Measurements from ENCODE around the gene CFLAR. TPM values are rescaled to one million over a fixed set of nuclear protein-coding genes. Genes with fewer than 3 reads are reported as not detected.

The CFLAR gene
- total and polyA plus RNA-seq, 9 donors, result 27.4 to 48.9 (median 31.6) TPM

DNA sequence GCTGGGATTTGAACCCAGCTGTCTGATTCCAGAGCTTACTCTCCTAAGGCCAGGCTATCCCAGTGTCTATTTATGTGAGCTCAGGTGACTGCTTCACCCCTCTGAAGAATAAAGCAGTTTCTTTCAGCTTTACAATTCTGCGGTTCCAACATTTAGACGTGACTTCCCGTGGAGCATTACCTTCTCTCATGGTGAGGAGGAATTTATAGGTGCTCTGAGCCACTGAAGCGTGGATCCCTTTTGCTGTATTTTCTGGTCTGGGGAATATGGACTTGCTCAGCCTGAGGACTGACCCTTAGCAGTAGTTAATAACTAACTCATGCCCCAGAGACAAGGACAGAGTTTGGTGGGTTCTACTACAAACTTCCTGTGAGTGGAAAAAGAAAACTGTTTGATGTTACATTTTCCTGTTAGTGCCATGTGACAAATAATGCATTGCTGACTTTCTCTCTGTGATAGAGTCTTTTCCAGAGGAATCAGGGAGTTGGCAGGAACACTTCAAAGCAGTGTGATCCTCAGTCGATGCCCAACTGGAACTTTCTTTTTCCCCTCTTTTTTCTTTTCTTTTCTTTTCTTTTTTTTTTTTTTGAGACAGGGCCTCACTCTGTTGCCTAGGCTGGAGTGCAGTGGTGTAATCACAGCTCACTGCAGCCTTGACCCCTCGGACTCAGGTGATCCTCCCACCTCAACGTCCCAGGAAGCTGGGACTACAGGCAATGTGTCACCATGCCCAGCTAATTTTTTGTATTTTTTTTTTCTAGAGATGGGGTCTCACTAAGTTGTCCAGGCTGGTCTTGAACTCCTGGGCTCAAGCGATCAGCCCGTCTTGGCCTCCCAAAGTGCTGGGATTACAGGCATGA, 88.9 kb downstream of the CFLAR start:
- no peaks in the 10 kb centered on the region for H3K36me3 ChIP-seq (ENCODE audit: control insufficient read depth, insufficient read depth, low read length)
- WGBS (ENCODE audit: insufficient coverage), result 89% methylated on average over 2 of the region's 9 CpGs
- no peaks in the 10 kb centered on the region for H3K4me1 ChIP-seq (ENCODE audit: control insufficient read depth, insufficient read depth, low read length)
- H3K27me3 ChIP-seq (ENCODE audit: control insufficient read depth, insufficient read depth, low read length), result no peaks in the 10 kb centered on the region
- DNase-seq, result no peak
- H3K9me3 ChIP-seq (replicated peaks; ENCODE audit: control insufficient read depth, low read depth, low read length), result no peaks in the 10 kb centered on the region
- H3K4me3 ChIP-seq (ENCODE audit: low read length), result no peak overlapping the region
- H3K27ac ChIP-seq (ENCODE audit: low read length), result no peak overlapping the region

- no peaks in the 10 kb centered on the region for H3K27me3 ChIP-seq (ENCODE audit: control insufficient read depth, insufficient read depth, low read length)
- no peaks in the 10 kb centered on the region for H3K36me3 ChIP-seq (ENCODE audit: control insufficient read depth, insufficient read depth, low read length)
- peak; percentile 14 for DNase-seq
- H3K4me1 ChIP-seq (ENCODE audit: control insufficient read depth, insufficient read depth, low read length), result no peaks in the 10 kb centered on the region
- no peaks in the 10 kb centered on the region for H3K9me3 ChIP-seq (replicated peaks; ENCODE audit: control insufficient read depth, low read depth, low read length)
- H3K4me3 ChIP-seq (ENCODE audit: low read length), result no peak overlapping the region
- 85% methylated on average over 1 of the region's 3 CpGs for WGBS (ENCODE audit: insufficient coverage)
- H3K27ac ChIP-seq (ENCODE audit: low read length), result no peak overlapping the region
Measured at GRCh38 chr2:201205515-201205849, 89.5 kb downstream of the CFLAR start.

DNA sequence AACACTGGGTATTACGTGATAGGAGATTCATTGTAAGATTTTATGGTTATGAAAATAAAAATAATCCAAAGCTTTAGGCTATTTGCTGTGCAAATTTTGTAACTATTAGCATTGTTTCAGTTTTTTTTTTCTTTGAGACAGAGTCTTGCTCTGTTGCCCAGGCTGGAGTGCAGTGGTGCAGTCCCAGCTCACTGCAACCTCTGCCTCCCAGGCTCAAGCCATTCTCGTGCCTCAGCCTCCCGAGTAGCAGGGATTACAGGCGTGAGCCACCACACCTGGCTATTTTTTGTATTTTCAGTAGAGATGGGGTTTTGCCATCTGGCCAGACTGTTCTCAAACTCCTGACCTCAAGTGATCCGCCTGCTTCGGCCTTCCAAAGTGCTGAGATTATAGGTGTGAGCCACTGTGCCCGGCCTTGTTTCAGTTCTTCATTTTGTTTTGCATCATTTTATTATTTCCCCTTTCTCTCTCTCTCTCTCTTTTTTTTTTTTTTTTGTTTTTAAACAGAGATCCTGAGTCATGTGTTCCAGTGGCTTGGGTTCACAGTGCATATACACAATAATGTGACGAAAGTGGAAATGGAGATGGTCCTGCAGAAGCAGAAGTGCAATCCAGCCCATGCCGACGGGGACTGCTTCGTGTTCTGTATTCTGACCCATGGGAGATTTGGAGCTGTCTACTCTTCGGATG, 92.7 kb downstream of the CFLAR start:
- WGBS (ENCODE audit: insufficient coverage), result 82% methylated on average over 7 of the region's 12 CpGs
- Histone ChIP-seq H3K4me3 (ENCODE audit: low read length) (no peak overlapping the region), H3K9me3 (replicated peaks; ENCODE audit: control insufficient read depth, low read depth, low read length) (no peaks in the 10 kb centered on the region), H3K27me3 (ENCODE audit: control insufficient read depth, insufficient read depth, low read length) (no peaks in the 10 kb centered on the region), H3K4me1 (ENCODE audit: control insufficient read depth, insufficient read depth, low read length) (no peaks in the 10 kb centered on the region), H3K27ac (ENCODE audit: low read length) (no peak overlapping the region), H3K36me3 (ENCODE audit: control insufficient read depth, insufficient read depth, low read length) (no peaks in the 10 kb centered on the region)
- peak; percentile 69 for DNase-seq

DNA sequence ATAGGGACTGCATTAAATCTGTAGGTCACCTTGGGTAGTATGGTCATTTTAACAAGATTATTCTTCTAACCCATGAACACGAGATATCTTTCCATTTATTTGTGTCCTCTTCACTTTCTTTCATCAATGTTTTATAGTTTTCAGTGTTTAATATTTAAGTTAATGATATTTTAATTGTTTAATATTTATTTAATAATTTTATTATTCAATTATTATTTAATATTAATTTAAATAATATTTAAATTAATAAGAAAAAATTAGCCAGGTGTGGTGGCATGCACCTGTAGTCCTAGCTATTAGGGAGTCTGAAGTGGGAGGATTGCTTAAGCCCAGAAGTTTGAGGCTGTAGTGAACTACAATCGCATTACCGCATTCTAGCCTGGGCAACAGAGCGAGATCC, 100.0 kb downstream of the CFLAR start:
- Histone ChIP-seq H3K4me3 (ENCODE audit: low read length) (no peak overlapping the region), H3K36me3 (ENCODE audit: control insufficient read depth, insufficient read depth, low read length) (no peaks in the 10 kb centered on the region), H3K27ac (ENCODE audit: low read length) (no peak overlapping the region), H3K9me3 (replicated peaks; ENCODE audit: control insufficient read depth, low read depth, low read length) (no peaks in the 10 kb centered on the region), H3K4me1 (ENCODE audit: control insufficient read depth, insufficient read depth, low read length) (peaks cover under 1% of the 10 kb centered on the region), H3K27me3 (ENCODE audit: control insufficient read depth, insufficient read depth, low read length) (no peaks in the 10 kb centered on the region)
- no peak for DNase-seq
- 96% methylated on average over 3 of the region's 4 CpGs for WGBS (ENCODE audit: insufficient coverage)

DNA sequence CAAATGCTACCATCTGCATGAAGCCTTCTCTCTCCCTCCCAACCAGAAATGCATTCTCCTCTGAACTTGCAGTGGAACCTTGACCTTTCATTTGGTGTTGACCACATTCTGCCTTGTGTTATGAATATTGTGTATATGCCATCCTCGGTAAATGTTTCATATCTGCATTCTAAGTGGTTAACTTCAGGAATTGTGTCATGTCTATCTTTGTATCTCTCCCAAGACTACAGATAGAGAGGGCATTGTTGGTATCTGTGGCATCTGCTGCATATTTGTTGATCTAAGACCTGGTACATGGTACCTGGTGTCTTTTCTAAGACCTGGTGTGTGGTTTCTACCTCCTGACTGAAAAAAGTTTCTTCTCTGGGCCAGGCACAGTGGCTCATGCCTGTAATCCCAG, 101.0 kb downstream of the CFLAR start:
- Histone ChIP-seq H3K4me3 (ENCODE audit: low read length) (no peak overlapping the region), H3K36me3 (ENCODE audit: control insufficient read depth, insufficient read depth, low read length) (no peaks in the 10 kb centered on the region), H3K9me3 (replicated peaks; ENCODE audit: control insufficient read depth, low read depth, low read length) (no peaks in the 10 kb centered on the region), H3K27me3 (ENCODE audit: control insufficient read depth, insufficient read depth, low read length) (no peaks in the 10 kb centered on the region), H3K4me1 (ENCODE audit: control insufficient read depth, insufficient read depth, low read length) (peaks cover 2% of the 10 kb centered on the region), H3K27ac (ENCODE audit: low read length) (no peak overlapping the region)
- DNase-seq, result no peak
- WGBS (ENCODE audit: insufficient coverage), result no CpG with 5 or more reads among the region's 1 CpG

DNA sequence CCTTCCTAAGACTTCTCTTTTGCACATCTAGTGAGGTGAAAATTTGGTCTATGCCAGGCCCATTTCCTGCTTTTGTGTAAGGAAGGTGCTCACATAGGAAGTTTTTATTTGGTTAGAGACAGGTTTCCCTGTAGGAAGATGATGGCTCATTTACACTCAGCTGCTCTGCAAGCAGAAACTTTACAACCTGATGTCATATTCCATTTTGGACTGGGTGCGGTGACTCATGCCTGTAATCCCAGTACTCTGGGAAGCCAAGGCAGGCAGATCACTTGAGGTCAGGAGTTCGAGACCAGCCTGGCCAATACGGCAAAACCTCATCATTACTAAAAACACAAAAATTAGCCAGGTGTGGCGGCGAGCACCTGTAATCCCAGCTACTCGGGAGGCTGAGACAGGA, 102.8 kb downstream of the CFLAR start:
- no peak for DNase-seq
- WGBS (ENCODE audit: insufficient coverage), result 100% methylated on average over 1 of the region's 6 CpGs
- H3K4me1 ChIP-seq (ENCODE audit: control insufficient read depth, insufficient read depth, low read length), result peaks cover 2% of the 10 kb centered on the region
- H3K27ac ChIP-seq (ENCODE audit: low read length), result no peak overlapping the region
- no peaks in the 10 kb centered on the region for H3K27me3 ChIP-seq (ENCODE audit: control insufficient read depth, insufficient read depth, low read length)
- no peaks in the 10 kb centered on the region for H3K36me3 ChIP-seq (ENCODE audit: control insufficient read depth, insufficient read depth, low read length)
- H3K4me3 ChIP-seq (ENCODE audit: low read length), result no peak overlapping the region
- no peaks in the 10 kb centered on the region for H3K9me3 ChIP-seq (replicated peaks; ENCODE audit: control insufficient read depth, low read depth, low read length)

DNA sequence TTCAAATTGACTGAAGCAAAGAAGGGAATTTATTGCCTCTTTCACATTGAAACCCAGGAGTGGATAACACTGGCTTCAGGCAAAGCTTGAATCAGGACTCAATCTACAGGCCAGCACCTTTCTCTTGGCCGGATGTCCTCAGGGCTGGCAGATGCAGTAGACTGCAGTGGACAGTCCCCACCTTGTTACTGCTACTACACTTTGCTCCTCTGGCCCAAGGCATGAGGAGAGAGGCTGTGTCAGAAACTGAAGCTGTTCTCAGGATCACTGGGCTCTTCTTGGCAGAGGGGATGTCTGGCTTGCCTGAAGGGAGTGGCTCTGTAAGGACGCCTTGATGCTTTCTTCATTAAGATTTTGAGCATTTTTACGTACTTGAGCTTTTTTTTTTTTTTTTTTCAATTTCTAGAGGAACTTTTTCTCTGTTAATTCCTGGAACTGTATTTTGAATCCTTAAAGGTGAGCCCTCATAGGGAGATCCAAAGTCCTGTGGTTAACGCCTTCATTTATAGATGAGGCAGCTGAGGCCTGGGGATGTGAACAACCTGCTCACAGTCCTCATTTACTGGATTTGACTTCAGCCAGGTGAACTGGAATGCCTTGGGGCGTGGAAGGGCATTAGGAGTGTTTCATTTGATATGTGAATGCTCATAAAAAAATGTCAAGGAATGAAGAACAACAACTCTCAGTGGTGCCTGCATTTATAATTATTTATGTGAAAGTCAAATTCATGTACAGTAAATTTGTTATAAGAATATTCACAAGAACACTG, 103.5 kb downstream of the CFLAR start:
- Histone ChIP-seq H3K4me1 (ENCODE audit: control insufficient read depth, insufficient read depth, low read length) (peaks cover 2% of the 10 kb centered on the region), H3K27me3 (ENCODE audit: control insufficient read depth, insufficient read depth, low read length) (no peaks in the 10 kb centered on the region), H3K4me3 (ENCODE audit: low read length) (no peak overlapping the region), H3K36me3 (ENCODE audit: control insufficient read depth, insufficient read depth, low read length) (no peaks in the 10 kb centered on the region), H3K9me3 (replicated peaks; ENCODE audit: control insufficient read depth, low read depth, low read length) (no peaks in the 10 kb centered on the region), H3K27ac (ENCODE audit: low read length) (peak overlapping the region; percentile 65)
- no peak for DNase-seq
- WGBS (ENCODE audit: insufficient coverage), result 100% methylated on average over 2 of the region's 5 CpGs

DNA sequence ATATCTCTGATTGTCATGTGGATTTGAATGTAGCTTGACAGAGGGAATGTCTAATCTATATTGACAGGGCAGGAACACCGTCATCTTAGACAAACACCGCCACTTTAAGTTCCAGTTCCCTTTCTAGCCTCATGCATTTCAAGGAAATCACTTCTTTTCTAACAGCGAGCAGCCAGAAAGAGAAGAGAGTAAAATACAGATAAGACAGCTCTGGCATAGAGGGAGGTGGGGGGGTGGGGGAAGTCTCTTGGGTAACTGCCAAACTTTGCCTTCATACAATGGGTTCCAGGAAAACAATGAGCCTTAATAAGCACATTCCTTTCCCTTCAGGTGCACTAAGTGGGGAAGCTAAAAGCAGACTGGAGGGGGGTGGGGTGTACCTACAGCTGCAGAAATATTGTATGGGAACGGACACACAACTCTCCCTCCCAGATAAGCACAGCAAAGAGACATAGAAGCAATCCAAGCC, 104.2 kb downstream of the CFLAR start:
- Histone ChIP-seq H3K4me3 (ENCODE audit: low read length) (no peak overlapping the region), H3K4me1 (ENCODE audit: control insufficient read depth, insufficient read depth, low read length) (peaks cover 2% of the 10 kb centered on the region), H3K27ac (ENCODE audit: low read length) (peak overlapping the region; percentile 65), H3K9me3 (replicated peaks; ENCODE audit: control insufficient read depth, low read depth, low read length) (no peaks in the 10 kb centered on the region), H3K36me3 (ENCODE audit: control insufficient read depth, insufficient read depth, low read length) (no peaks in the 10 kb centered on the region), H3K27me3 (ENCODE audit: control insufficient read depth, insufficient read depth, low read length) (no peaks in the 10 kb centered on the region)
- WGBS (ENCODE audit: insufficient coverage), result no CpG with 5 or more reads among the region's 4 CpGs
- DNase-seq, result peak; percentile 39

- no peak for DNase-seq
- Histone ChIP-seq H3K9me3 (replicated peaks; ENCODE audit: control insufficient read depth, low read depth, low read length) (no peaks in the 10 kb centered on the region), H3K27me3 (ENCODE audit: control insufficient read depth, insufficient read depth, low read length) (no peaks in the 10 kb centered on the region), H3K4me1 (ENCODE audit: control insufficient read depth, insufficient read depth, low read length) (peaks cover 2% of the 10 kb centered on the region), H3K36me3 (ENCODE audit: control insufficient read depth, insufficient read depth, low read length) (no peaks in the 10 kb centered on the region), H3K4me3 (ENCODE audit: low read length) (no peak overlapping the region), H3K27ac (ENCODE audit: low read length) (no peak overlapping the region)
- WGBS (ENCODE audit: insufficient coverage), result 40% methylated on average over 1 of the region's 8 CpGs
Measured at GRCh38 chr2:201223089-201224073, 107.4 kb downstream of the CFLAR start.
